HG03457 (cell line): ENCODE results near the gene SEPTIN10.
"Not testable (repeated sequence)": the region's sequence is repeated elsewhere in the genome, so short reads cannot be mapped to it uniquely, and the experiment has no call there.

ENCODE experiments used
- ATAC-seq: cut with Tn5 transposase; IDR thresholded peaks from one replicate; pipeline ENCODE4 v1.9.1; 2021; ENCODE audit warnings: moderate number of reproducible peaks; ENCODE audit not compliant: unreplicated experiment

Gene SEPTIN10

DNA sequence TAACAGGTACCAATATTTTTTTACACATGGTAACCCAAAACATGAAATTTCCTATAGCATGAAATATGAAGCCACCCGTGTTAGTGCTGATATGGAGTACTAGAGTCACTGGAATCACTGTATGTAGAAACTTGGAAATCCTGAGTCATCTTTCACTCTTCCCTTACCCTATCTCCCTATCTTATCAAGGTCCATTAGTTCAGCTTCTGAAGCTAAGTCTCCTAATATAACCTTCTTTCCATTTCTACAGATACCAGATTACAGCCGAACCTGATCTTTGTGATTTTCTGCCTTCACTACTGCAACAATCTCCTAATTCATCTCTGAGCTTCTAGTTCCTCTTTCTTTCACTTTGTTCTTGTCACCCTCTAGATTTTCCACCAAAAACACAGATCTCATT is 59.0 kb downstream of the SEPTIN10 start:
- no peak for ATAC-seq

DNA sequence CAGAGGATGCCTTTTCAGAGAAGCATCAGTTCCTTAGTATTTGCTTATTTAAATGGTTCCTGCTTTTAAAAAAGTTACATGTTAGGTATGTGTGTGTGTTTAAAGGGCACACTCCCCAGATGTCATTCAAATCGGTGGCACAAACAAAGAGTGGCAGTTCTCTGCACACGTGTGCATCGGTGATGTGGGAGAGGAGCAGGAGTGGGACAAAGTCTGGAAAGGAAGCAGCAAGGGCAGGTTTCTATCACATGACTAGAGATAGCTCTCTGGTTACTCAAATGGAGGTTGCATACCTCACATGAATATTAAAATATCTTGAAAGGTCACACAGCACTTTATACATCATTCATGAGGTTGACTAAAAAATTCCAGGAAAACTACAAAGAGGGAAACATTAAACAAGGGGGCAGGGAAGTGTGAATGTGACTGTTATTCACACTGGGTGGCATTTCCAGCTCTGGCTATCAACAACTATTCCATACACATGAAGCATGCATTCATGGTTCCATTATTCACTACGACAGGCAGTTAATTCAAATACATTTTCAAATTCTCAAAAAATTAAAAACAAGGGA is 64.7 kb downstream of the SEPTIN10 start:
- ATAC-seq: no peak

DNA sequence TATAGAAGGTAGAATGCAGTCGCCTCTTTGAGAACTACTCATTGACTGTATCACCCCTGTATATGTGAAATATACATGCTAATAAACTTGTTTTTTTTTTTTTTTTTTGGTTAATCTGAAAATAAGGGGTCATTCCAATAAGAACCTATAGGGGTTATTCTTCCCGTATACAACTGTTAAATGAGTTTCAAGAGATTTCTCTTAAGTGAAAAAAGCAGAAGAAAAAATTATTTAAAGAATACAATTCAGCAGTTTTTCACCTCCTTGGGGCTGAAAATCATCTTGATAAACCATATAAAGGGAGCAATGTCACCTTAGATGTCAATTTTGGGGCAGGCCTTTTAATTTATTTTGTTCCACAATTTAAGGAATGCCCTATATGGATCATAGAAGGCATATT is 66.5 kb downstream of the SEPTIN10 start:
- ATAC-seq: no peak

DNA sequence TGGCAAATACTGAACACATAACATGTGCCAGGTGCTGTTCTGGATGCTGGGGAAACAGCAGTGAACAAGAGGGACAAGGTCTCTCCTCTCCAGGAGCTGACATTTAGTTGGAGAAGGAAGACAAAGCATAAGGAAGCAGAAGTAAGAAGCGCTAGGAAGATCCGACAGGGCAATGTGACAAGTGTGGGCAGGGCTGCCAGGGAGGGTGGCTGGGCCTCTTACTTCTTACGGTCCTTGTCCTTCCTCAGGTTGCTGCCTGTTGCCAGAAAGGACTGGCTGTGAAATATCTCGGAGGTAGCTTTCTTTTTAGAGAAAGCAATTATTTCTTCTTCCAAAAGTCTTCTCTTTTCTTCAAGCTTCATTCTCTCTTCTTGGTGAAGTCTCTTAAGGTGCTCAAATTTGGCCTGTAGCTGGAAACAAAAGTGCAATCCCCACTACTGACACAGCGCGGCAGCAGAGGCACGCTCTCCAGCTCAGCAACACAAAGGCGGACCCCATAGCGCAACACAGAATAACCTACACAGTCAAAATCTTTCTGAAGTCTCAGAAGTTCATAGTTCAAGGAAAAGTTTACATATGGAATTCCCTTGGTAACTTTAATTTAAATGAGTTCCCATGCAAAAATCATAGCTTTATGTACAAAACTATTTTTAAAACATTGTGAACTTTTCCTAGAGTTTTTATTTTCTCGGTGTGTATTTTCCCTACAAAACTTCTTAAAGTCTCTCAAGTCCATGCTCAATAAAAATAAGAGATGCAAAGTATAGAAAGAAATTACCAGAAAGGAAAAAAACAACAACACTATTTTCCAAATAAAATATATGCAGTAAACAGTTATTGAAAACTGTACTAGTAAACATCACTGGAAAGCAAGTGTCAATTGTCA is 67.7 kb downstream of the SEPTIN10 start:
- ATAC-seq: no peak

DNA sequence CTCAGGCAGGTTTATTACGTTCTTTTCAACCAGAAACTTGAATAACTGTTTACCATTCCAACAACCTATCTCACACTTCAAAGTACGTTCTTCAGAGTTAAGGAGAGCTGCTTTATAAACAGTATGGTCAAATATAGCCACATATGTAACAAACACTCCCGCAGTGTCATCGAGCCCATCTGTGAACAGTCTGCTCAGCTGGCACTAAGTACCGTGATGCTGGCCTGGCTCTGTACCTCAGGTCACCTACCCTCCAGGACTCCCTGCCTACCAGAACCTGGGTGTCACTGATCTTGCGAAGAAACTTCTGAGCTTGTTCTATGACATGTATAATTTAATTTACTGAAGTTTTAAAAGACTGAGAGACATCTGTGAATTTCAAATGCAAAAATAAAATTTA is 71.4 kb downstream of the SEPTIN10 start:
- no peak for ATAC-seq

- no peak for ATAC-seq
Observed at GRCh38 chr2:109538546-109538945, 75.2 kb downstream of the SEPTIN10 start.

GRCh38 chr2:109537565-109538222 is 76.1 kb downstream of the SEPTIN10 start:
- ATAC-seq: no peak

DNA sequence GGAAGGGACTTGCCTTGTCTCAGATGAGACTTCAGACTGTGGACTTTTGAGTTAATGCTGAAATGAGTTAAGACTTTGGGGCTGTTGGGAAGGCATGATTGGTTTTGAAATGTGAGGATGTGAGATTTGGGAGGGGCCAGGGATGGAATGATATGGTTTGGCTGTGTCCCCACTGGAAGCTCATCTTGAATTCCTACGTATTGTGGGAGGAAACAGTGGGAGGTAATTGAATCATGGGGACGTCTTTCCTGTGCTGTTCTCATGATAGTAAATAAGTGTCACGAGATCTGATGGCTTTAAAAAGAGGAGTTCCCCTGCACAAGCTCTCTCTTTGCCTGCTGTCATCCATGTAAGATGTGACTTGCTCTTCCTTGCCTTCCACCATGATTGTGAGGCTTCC is 77.2 kb downstream of the SEPTIN10 start:
- not testable (repeated sequence) for ATAC-seq

GRCh38 chr2:109535217-109535946 is 78.4 kb downstream of the SEPTIN10 start:
- no peak for ATAC-seq

DNA sequence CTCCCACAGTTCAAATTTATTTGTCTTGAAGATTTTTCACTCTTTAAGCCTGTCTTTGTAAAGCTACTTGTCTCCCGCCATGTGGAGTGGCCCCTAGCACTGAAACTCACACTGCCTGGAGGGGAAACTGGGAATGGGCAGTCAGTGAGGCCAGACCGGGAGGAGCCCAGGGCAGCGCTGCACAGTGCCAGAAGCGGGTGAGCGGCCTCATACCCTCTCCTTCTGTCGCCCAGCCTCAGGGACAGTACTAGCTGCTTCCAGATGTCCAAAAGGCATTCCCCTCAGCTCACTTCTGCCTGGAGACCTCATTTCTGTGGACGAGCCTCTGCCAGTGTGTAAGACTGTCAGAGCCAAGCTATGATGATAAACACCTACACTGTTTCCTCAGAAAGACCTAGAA is 79.9 kb downstream of the SEPTIN10 start:
- no peak for ATAC-seq

DNA sequence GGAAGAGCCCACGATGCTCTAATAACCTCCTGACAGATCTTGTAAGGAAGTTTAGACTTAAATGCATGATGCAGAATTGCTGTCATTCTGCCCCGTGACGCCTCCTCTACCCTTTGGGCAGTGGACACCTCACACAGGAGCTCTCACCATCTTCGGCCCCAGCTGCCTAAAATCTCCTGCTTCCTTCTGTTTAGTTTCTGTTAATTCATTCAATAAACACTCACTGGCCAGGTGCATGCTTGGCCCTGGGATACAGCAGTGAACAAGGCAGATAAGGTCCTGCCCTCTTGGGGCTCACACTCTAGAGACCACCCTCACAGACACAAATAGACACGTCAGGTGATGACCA is 81.1 kb downstream of the SEPTIN10 start:
- ATAC-seq: no peak

- no peak for ATAC-seq
Observed at GRCh38 chr2:109531896-109532727, 81.7 kb downstream of the SEPTIN10 start.

- ATAC-seq: no peak
Observed at GRCh38 chr2:109531221-109531620, 82.5 kb downstream of the SEPTIN10 start.

DNA sequence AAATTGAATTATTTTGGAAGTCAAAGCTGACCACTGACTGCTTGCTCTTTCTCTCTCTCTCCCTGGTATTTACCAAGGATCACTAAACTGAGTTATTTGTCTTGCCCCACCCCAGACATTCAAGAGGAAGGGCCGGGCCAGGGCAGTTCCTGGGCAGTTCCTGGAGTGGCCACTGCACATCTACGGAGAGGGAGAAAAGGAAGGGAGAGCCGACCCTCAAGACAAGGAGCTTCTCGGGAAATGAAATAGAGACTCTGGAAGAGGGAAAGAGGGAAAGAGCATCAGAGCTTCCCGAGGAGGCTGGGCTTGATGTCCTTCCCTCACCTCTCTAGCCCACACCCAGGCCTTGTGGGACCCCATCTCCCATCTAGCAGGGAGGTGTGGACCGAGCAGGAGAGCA is 83.1 kb downstream of the SEPTIN10 start:
- no peak for ATAC-seq

DNA sequence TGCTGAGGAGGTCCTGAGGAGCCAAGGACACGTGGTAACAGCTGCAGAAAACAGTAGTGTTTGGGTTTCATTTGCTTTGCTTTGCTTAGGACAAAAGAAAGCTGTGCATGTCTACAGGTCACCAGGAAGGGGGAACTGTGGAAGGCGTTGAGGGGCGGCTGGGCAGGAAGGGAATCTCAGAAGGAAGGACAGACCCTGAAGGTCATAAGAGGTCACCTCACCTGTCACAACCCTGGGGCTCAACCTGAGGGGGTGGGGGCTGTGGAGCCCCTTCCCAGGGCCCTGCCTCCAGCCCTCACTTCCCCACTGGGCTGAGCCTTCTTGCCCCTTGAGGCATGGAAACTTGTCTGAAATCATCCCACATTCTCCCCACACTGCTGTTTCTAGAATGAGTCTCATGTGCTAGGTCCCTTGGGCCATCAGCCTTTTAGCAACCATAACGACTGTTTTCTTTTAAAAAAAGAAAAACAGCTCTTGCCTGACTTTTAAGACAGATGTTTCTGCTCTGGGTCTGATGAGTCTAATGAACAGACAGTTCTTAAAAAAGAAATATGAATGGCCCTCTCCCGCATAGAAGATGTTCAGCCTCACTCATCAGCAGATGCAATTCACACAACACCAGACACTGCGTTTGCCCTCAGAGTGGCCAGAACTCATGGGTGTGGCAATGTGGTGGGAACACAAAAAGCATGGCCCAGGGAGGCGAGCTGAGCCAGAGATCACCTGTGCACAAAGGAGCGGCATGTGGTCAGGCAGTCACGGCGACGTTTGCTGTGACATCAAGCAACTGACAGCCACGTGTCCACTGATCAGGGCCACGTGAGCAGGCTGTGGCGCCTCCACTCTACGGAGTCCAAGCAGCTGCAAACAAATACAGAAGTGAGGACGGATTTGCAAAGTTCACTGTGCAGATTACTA is 84.0 kb downstream of the SEPTIN10 start:
- ATAC-seq: no peak

- ATAC-seq: no peak
Observed at GRCh38 chr2:109528811-109529501, 84.8 kb downstream of the SEPTIN10 start.

DNA sequence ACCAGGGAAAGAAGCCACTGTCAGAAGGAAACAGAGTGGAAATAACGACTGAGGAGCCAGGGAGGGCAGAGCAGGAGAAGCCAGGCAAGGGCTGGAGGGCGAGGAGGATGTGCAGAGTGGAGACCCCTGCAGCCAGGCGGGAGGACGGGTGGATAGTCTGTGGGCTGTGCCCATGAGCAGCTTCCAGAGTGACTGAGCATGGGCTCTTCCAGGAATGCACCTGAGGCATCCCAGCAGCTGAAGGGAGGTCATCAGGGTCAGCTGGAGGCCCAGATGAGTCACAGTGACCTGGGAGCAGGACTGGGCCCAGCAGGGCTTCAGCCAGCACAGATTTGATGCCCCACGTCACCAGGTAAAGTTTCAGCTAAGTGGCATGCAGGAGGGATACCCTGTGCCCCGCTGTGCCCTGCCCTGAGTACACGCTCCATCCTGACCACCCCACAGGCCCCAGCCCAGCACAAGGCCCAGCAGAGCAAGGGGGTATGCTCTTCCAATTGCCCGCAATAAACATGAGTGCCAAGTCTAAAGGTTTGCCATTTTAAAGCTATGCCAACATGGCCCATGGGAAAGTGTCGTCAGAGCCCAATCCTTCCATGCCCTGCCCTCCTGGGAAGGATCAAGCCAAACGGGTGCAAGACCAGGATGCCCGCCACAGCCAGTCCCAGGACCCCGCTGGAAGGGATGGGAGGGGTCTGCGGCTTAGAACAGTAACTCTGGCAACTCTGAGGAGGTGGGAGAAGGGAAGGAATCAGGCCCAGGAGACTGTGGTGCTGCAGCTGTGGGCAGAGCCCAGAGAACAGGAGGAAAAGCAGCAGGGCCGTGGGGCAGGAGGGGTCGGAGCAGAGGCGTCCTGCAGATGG is 85.7 kb downstream of the SEPTIN10 start:
- no peak for ATAC-seq

GRCh38 chr2:109527079-109527478 is 86.7 kb downstream of the SEPTIN10 start:
- ATAC-seq: no peak
